Activated CD8-positive, alpha-beta memory T cell treated with anti-CD3 and anti-CD28 coated beads for 48 hours (primary cell): ENCODE data around the gene NR3C2.
"Not testable (repeated sequence)": the region's sequence is repeated elsewhere in the genome, so short reads cannot be mapped to it uniquely, and the experiment has no call there.

Experiments
- DNase-seq, 3 experiments: peaks; one replicate each; pipeline ENCODE4 v3.0.0-alpha.2; 2020; ENCODE audit warnings: low read depth in 2 of 3, low spot score in 2 of 3

The NR3C2 gene

GRCh38 chr4:148373093-148373492 lies 69.1 kb downstream of the NR3C2 start:
- DNase-seq: no peak

- DNase-seq: no peak
Measured at GRCh38 chr4:148369919-148370318, 72.3 kb downstream of the NR3C2 start.

- no peak for DNase-seq
Measured at GRCh38 chr4:148367756-148368155, 74.5 kb downstream of the NR3C2 start.

GRCh38 chr4:148366251-148366650 lies 76.0 kb downstream of the NR3C2 start:
- DNase-seq: no peak

- DNase-seq: no peak
Measured at GRCh38 chr4:148364525-148364924, 77.7 kb downstream of the NR3C2 start.

- DNase-seq: no peak
Measured at GRCh38 chr4:148359769-148360168, 82.4 kb downstream of the NR3C2 start.

- DNase-seq: no peak
Measured at GRCh38 chr4:148355442-148356123, 86.6 kb downstream of the NR3C2 start.

GRCh38 chr4:148354186-148354585 lies 88.0 kb downstream of the NR3C2 start:
- DNase-seq: no peak

GRCh38 chr4:148353571-148353970 lies 88.6 kb downstream of the NR3C2 start:
- DNase-seq: no peak

- no peak for DNase-seq
Measured at GRCh38 chr4:148349153-148349552, 93.1 kb downstream of the NR3C2 start.

GRCh38 chr4:148346657-148347056 lies 95.6 kb downstream of the NR3C2 start:
- no peak for DNase-seq

- DNase-seq: no peak
Measured at GRCh38 chr4:148345509-148345908, 96.7 kb downstream of the NR3C2 start.

- no peak for DNase-seq
Measured at GRCh38 chr4:148344941-148345340, 97.3 kb downstream of the NR3C2 start.

- DNase-seq: no peak
Measured at GRCh38 chr4:148344352-148344751, 97.9 kb downstream of the NR3C2 start.

GRCh38 chr4:148341980-148342800 lies 100.0 kb downstream of the NR3C2 start:
- DNase-seq: no peak

GRCh38 chr4:148335133-148335532 lies 107.1 kb downstream of the NR3C2 start:
- no peak for DNase-seq

- DNase-seq: no peak
Measured at GRCh38 chr4:148333265-148333664, 108.9 kb downstream of the NR3C2 start.

- no peak for DNase-seq
Measured at GRCh38 chr4:148332486-148332885, 109.7 kb downstream of the NR3C2 start.

GRCh38 chr4:148330724-148331123 lies 111.5 kb downstream of the NR3C2 start:
- no peak for DNase-seq

GRCh38 chr4:148330161-148330560 lies 112.1 kb downstream of the NR3C2 start:
- DNase-seq: no peak

GRCh38 chr4:148329751-148330150 lies 112.5 kb downstream of the NR3C2 start:
- no peak for DNase-seq

GRCh38 chr4:148327683-148328082 lies 114.5 kb downstream of the NR3C2 start:
- no peak for DNase-seq

GRCh38 chr4:148323316-148323715 lies 118.9 kb downstream of the NR3C2 start:
- not testable (repeated sequence) for DNase-seq
